AG04450 (cell line): ENCODE data around the gene SUN3. TPM values are rescaled to one million over a fixed set of nuclear protein-coding genes. Genes with fewer than 3 reads are reported as not detected.

Experiments used
- CTCF ChIA-PET: fragments of 300-600, 350-600 bp; formaldehyde crosslinking; extraction: SDS; loops from one replicate; lab custom pipeline; 2022; ENCODE audit warnings: antibody characterized with exemption, inconsistent platforms; lab: Charles Lee
- POLR2A ChIA-PET: fragments of 350-600 bp; formaldehyde crosslinking; extraction: SDS; loops from one replicate; lab custom pipeline; 2021; ENCODE audit warnings: antibody characterized with exemption, inconsistent platforms; lab: Yijun Ruan, JAX
- DNase-seq: peaks from one replicate; pipeline ENCODE4 v3.0.0-alpha.2; 2011; ENCODE audit warnings: low read depth, low spot score
- H3K27ac ChIP-seq: one replicate; pipeline ENCODE4 v1.5.1; 2012; ENCODE audit warnings: low read depth, low read length, control low read depth
- H3K27me3 ChIP-seq: one replicate; pipeline ENCODE4 v1.6.0; 2012; ENCODE audit warnings: low read length; ENCODE audit not compliant: control insufficient read depth, insufficient read depth
- H3K4me3 ChIP-seq: 2 replicates; pipeline ENCODE4 v1.5.1; 2011; ENCODE audit warnings: mild to moderate bottlenecking, low read depth, low read length, control low read depth
- H3K9me3 ChIP-seq: 2 replicates; pipeline ENCODE4 v1.5.1; 2012; ENCODE audit warnings: low read length; ENCODE audit not compliant: control insufficient read depth, insufficient read depth
- polyA plus RNA-seq: library from polyadenylated mRNA; depleted of rRNA; stranded (reverse); fragments of >200 nt; gene quantifications from 2 replicates; pipeline ENCODE4 v1.2.3, GENCODE V29; 2011
- TF ChIP-seq, protein P1 (sequence below): IDR thresholded peaks from 2 replicates; pipeline ENCODE4 v1.5.1; 2011; ENCODE audit warnings: low read depth, low read length, control low read depth, inconsistent platforms

SUN3 gene
- polyA plus RNA-seq, 1 experiment: not detected

DNA sequence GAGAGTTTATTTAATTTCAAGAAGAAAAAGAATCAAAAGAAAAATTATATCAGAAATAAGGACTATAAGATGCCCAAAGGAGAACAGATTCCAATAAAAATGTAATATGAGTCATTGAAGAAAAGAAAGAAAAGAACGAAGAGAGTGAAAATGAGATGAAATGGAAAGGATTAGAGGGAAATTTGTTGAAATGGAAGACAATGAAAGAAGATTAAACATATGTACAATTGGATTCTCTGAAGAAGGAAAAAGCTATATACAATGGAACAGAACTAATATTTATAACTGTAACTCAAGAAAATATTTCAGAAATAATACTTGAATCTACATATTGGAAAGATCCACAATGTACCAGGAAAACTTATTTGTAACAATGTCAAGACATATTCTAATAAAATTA lies 35.1 kb upstream of the SUN3 start:
- Histone ChIP-seq H3K4me3 (no peak overlapping the region), H3K27ac (no peak overlapping the region), H3K9me3 (no peaks in the 10 kb centered on the region), H3K27me3 (no peaks in the 10 kb centered on the region)
- DNase-seq: no peak
- ChIA-PET POLR2A (no interaction called here), CTCF (interaction anchor here (1.0 kb wide), 1 partner anchor 91 kb away, joined by 4 read pairs; no protein-coding TSS in a partner anchor)
- TF ChIP-seq, protein P1, sequence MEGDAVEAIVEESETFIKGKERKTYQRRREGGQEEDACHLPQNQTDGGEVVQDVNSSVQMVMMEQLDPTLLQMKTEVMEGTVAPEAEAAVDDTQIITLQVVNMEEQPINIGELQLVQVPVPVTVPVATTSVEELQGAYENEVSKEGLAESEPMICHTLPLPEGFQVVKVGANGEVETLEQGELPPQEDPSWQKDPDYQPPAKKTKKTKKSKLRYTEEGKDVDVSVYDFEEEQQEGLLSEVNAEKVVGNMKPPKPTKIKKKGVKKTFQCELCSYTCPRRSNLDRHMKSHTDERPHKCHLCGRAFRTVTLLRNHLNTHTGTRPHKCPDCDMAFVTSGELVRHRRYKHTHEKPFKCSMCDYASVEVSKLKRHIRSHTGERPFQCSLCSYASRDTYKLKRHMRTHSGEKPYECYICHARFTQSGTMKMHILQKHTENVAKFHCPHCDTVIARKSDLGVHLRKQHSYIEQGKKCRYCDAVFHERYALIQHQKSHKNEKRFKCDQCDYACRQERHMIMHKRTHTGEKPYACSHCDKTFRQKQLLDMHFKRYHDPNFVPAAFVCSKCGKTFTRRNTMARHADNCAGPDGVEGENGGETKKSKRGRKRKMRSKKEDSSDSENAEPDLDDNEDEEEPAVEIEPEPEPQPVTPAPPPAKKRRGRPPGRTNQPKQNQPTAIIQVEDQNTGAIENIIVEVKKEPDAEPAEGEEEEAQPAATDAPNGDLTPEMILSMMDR: no peak

GRCh38 chr7:48059706-48060105 lies 30.8 kb upstream of the SUN3 start:
- POLR2A ChIA-PET: no interaction called here
- CTCF ChIA-PET: interaction anchor here (0.7 kb wide), 1 partner anchor 17 kb away, joined by 3 read pairs; no protein-coding TSS in a partner anchor

GRCh38 chr7:48058990-48059389 lies 30.1 kb upstream of the SUN3 start:
- Histone ChIP-seq H3K27ac (no peak overlapping the region), H3K9me3 (no peaks in the 10 kb centered on the region), H3K27me3 (no peaks in the 10 kb centered on the region), H3K4me3 (no peak overlapping the region)
- DNase-seq: no peak
- TF ChIP-seq, protein P1: no peak
- POLR2A ChIA-PET: no interaction called here
- CTCF ChIA-PET: no interaction called here

More at GRCh38 chr7:48059706-48060105, 30.8 kb upstream of the SUN3 start:
- Histone ChIP-seq H3K27me3 (no peaks in the 10 kb centered on the region), H3K27ac (no peak overlapping the region), H3K9me3 (no peaks in the 10 kb centered on the region), H3K4me3 (no peak overlapping the region)
- TF ChIP-seq, protein P1: no peak
- no peak for DNase-seq

DNA sequence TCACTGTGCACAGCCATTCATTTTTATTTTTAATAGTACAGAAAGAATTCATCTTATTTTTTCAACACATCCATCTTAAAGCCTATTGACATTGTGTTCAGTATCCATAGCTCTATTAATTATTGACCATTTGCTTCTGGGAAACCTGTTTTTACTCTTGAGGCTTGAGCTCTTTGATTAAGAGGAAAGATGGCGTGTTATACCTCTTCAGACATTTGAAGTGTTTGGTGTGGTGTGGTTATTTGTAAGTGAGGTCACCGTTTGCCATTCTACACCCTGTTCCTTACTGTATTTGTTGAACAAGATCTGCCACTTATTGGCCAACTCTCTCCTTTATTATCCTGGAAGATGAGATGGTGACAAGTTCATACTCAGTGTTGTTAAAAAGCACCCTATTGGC lies 24.8 kb upstream of the SUN3 start:
- ChIA-PET POLR2A (no interaction called here), CTCF (interaction anchor here (1.3 kb wide), 1 partner anchor 109 kb away, joined by 3 read pairs; no protein-coding TSS in a partner anchor)
- H3K4me3 ChIP-seq: no peak overlapping the region
- no peaks in the 10 kb centered on the region for H3K9me3 ChIP-seq
- no peak overlapping the region for H3K27ac ChIP-seq
- TF ChIP-seq, protein P1: no peak
- no peak for DNase-seq
- no peaks in the 10 kb centered on the region for H3K27me3 ChIP-seq

GRCh38 chr7:48052748-48053147 lies 23.8 kb upstream of the SUN3 start:
- DNase-seq: no peak
- Histone ChIP-seq H3K9me3 (no peaks in the 10 kb centered on the region), H3K27me3 (no peaks in the 10 kb centered on the region), H3K27ac (no peak overlapping the region), H3K4me3 (no peak overlapping the region)
- CTCF ChIA-PET: interaction anchor here (1.3 kb wide), 1 partner anchor 108 kb away, joined by 3 read pairs; no protein-coding TSS in a partner anchor
- TF ChIP-seq, protein P1: no peak
- POLR2A ChIA-PET: no interaction called here
